Breast epithelium (tissue), 3 donors: ENCODE results near the gene TDG.

ENCODE experiments used
- POLR2A ChIP-seq: fragments of 450-650 bp; IDR thresholded peaks from one replicate; pipeline ENCODE4 v1.6.1; 2016; ENCODE audit warnings: antibody characterized with exemption, mild to moderate bottlenecking, moderate library complexity
- TF ChIP-seq, protein P1 (sequence below), 3 donors: fragments of 450-650 bp; IDR thresholded peaks; one replicate each; pipeline ENCODE4 v1.5.1; 2016 to 2017; ENCODE audit warnings: antibody characterized with exemption in 3 of 3, mild to moderate bottlenecking in 3 of 3, moderate library complexity in 3 of 3

GRCh38 chr12:103952497-103952896, 13.2 kb upstream of the TDG start:
- TF ChIP-seq POLR2A: no peak
- TF ChIP-seq, protein P1, sequence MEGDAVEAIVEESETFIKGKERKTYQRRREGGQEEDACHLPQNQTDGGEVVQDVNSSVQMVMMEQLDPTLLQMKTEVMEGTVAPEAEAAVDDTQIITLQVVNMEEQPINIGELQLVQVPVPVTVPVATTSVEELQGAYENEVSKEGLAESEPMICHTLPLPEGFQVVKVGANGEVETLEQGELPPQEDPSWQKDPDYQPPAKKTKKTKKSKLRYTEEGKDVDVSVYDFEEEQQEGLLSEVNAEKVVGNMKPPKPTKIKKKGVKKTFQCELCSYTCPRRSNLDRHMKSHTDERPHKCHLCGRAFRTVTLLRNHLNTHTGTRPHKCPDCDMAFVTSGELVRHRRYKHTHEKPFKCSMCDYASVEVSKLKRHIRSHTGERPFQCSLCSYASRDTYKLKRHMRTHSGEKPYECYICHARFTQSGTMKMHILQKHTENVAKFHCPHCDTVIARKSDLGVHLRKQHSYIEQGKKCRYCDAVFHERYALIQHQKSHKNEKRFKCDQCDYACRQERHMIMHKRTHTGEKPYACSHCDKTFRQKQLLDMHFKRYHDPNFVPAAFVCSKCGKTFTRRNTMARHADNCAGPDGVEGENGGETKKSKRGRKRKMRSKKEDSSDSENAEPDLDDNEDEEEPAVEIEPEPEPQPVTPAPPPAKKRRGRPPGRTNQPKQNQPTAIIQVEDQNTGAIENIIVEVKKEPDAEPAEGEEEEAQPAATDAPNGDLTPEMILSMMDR (IDR thresholded peaks at IDR 0.05): no peak
